ENCODE results near the gene AKNA. TPM values are rescaled to one million over a fixed set of nuclear protein-coding genes. Genes with fewer than 3 reads are reported as not detected.

Gene AKNA
- total and polyA plus RNA-seq, 7 experiments from 2014 or later, result 20.5 to 403 (median 347) TPM

DNA sequence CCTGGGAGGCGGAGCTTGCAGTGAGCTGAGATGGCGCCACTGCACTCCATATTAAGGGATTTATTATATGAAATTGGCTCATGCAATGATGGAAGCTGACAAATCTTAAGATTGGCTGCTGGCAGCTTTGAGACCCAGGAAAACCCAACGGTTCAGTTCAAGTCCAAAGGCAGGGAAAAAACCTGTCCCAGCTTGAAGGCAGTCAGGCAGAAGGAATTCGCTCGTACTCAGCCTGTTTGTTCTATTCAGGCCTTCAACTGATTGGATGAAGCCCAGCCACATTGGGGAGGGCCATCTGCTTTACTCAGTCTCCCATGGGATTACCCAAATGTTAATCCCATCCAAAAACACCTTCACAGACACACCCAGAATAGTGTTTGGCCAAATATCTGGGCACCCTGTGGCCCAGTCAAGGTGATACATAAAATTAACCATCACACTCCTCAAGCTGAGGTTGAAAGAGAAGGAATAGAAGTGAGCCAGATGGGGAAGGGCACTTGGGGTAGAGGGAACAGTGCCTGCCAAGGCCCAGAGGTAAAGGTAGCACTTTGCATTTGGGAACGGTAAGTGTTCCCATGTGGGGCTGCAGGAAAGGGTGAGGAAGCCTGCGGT is 73.4 kb downstream of the AKNA start:
- no peaks in the 10 kb centered on the region for H3K36me3 ChIP-seq (ENCODE audit: control insufficient read depth in 2 of 3, insufficient read depth in 3 of 3, low read length in 3 of 3)
- Mint-ChIP-seq H3K27ac (no peak overlapping the region), H3K27me3 (peaks cover 0 to 4% (median 3%) of the 10 kb centered on the region in 5 donors), H3K4me3 (no peak overlapping the region), H3K9me3 (no peaks in the 10 kb centered on the region), H3K36me3 (no peaks in the 10 kb centered on the region), H3K4me1 (peaks cover 0 to 7% (median 0%) of the 10 kb centered on the region in 7 donors)
- no peak overlapping the region for H3K4me3 ChIP-seq (ENCODE audit: low read length)
- intact Hi-C loops (cut with micrococcal nuclease), result no loop called here
- ATAC-seq (no peak), DNase-seq (peak in 1 of 9 donors; percentile 10)
- H3K27ac ChIP-seq (ENCODE audit: low read depth, low read length), result no peak overlapping the region
- CTCF ChIA-PET, result interaction anchor here (0.9 kb wide), 1 partner anchor 9 kb away, joined by 4 read pairs; no protein-coding TSS in a partner anchor
- H3K9me3 ChIP-seq (ENCODE audit: control insufficient read depth in 2 of 3, low read length in 3 of 3), result no peaks in the 10 kb centered on the region
- POLR2A ChIA-PET, result no interaction called here
- no peaks in the 10 kb centered on the region for H3K4me1 ChIP-seq (ENCODE audit: control insufficient read depth in 2 of 2, insufficient read depth in 2 of 2, low read length in 2 of 2)
- no peaks in the 10 kb centered on the region for H3K27me3 ChIP-seq (ENCODE audit: control insufficient read depth in 2 of 2, insufficient read depth in 2 of 2, low read length in 2 of 2)

DNA sequence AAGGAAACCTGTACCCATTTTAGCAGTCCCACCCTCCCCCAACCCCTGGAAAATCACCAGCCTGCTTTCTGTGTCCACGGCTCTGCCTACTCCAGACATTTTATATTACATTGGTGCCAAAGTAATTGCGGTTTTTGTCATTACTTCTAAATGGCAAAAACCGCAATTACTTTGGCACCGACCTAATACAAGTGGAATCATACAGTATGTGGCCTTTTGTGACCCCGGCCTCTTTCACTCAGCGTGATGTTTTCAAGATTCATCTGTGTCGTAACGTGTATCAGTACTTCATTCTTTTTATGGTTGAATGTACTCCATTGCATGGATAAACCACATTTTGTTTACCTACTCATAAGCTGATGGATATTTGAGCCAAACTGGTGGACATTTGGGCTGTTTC is 74.6 kb downstream of the AKNA start:
- ChIA-PET CTCF (interaction anchor here (0.9 kb wide), 1 partner anchor 8 kb away, joined by 4 read pairs; no protein-coding TSS in a partner anchor), POLR2A (no interaction called here)
- H3K36me3 ChIP-seq (ENCODE audit: control insufficient read depth in 2 of 3, insufficient read depth in 3 of 3, low read length in 3 of 3), result no peaks in the 10 kb centered on the region
- DNase-seq (no peak), ATAC-seq (no peak)
- H3K27ac ChIP-seq (ENCODE audit: low read depth, low read length), result no peak overlapping the region
- H3K4me1 ChIP-seq (ENCODE audit: control insufficient read depth in 2 of 2, insufficient read depth in 2 of 2, low read length in 2 of 2), result no peaks in the 10 kb centered on the region
- intact Hi-C loops (cut with micrococcal nuclease), result no loop called here
- H3K9me3 ChIP-seq (ENCODE audit: control insufficient read depth in 2 of 3, low read length in 3 of 3), result no peaks in the 10 kb centered on the region
- Mint-ChIP-seq H3K27ac (no peak overlapping the region), H3K4me3 (no peak overlapping the region), H3K27me3 (no peaks in the 10 kb centered on the region), H3K9me3 (no peaks in the 10 kb centered on the region), H3K36me3 (no peaks in the 10 kb centered on the region), H3K4me1 (peaks cover 0 to 7% (median 0%) of the 10 kb centered on the region in 7 donors)
- H3K4me3 ChIP-seq (ENCODE audit: low read length), result no peak overlapping the region
- no peaks in the 10 kb centered on the region for H3K27me3 ChIP-seq (ENCODE audit: control insufficient read depth in 2 of 2, insufficient read depth in 2 of 2, low read length in 2 of 2)

DNA sequence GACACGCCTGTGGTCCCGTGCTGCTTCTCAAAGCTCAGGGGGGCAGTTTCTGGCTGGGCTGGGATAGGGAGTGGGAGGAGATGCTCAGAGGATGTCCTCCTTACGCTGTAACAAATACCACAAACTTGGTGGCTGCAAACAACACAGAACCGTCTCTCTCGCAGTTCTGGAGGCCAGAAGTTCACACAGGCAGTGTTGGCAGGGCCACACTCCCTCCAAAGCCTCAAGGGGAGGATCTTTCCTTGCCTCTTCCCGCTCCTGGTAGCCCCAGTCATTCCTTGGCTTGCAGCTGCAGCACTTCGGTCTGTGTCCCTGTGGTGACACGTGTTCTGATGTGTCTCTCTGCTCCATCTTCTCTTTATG is 75.3 kb downstream of the AKNA start:
- Mint-ChIP-seq H3K4me3 (no peak overlapping the region), H3K27me3 (no peaks in the 10 kb centered on the region), H3K4me1 (peaks cover 0 to 3% (median 0%) of the 10 kb centered on the region in 7 donors), H3K9me3 (no peaks in the 10 kb centered on the region), H3K27ac (no peak overlapping the region), H3K36me3 (no peaks in the 10 kb centered on the region)
- no peak overlapping the region for H3K27ac ChIP-seq (ENCODE audit: low read depth, low read length)
- H3K27me3 ChIP-seq (ENCODE audit: control insufficient read depth in 2 of 2, insufficient read depth in 2 of 2, low read length in 2 of 2), result no peaks in the 10 kb centered on the region
- ATAC-seq, result no peak
- H3K9me3 ChIP-seq (ENCODE audit: control insufficient read depth in 2 of 3, low read length in 3 of 3), result no peaks in the 10 kb centered on the region
- DNase-seq, result peak in 1 of 9 donors; percentile 8
- H3K4me3 ChIP-seq (ENCODE audit: low read length), result no peak overlapping the region
- H3K4me1 ChIP-seq (ENCODE audit: control insufficient read depth in 2 of 2, insufficient read depth in 2 of 2, low read length in 2 of 2), result no peaks in the 10 kb centered on the region
- intact Hi-C loops (cut with micrococcal nuclease), result no loop called here
- no peaks in the 10 kb centered on the region for H3K36me3 ChIP-seq (ENCODE audit: control insufficient read depth in 2 of 3, insufficient read depth in 3 of 3, low read length in 3 of 3)
- POLR2A ChIA-PET, result no interaction called here
- CTCF ChIA-PET, result no interaction called here

DNA sequence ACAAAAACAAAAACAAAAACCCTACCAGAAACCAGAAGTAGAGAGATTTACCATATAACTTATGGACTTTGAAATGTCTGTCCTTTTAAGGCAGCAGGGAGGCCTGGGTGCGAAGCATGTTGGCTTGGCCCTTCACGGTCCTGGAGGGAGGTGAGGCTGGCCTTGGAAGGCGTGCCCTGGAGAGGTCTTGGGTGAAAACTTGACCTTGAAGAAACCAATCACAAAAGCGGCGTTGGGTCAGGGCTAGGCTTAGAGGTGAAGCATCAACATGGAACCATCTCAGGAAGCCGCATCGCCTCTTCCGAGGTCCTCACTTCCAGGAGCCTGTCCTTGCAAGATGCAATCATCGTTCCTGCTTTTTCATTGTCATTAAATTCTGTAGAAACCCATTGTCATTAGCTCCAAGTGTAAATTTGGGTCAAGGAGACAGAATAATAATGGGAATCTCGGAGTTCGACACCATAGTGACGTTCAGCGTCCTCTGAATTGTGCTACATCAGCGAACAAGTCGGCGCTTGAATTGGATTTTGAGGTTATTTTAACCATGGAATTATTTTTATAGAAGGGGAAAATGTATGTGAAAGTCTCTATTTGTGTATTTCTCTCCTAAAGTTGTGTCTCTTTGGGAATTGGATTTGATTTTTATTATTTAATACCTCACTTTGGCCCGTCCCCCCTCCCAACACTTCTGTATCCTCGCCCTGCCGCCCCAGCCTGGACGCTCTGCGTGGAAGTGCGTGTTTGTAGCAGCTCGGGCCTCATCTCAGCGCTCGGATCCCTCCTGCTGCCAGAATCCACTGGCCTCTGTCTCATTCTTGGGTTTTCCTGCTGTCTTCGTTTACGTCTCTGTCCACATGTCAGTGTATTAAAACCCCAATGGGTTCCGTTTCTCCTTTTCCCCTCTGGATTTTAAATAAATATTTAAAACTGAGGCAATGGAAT is 75.9 kb downstream of the AKNA start:
- Histone ChIP-seq H3K36me3 (ENCODE audit: control insufficient read depth in 2 of 3, insufficient read depth in 3 of 3, low read length in 3 of 3) (no peaks in the 10 kb centered on the region), H3K9me3 (ENCODE audit: control insufficient read depth in 2 of 3, low read length in 3 of 3) (no peaks in the 10 kb centered on the region), H3K4me3 (ENCODE audit: low read length) (no peak overlapping the region), H3K27ac (ENCODE audit: low read depth, low read length) (no peak overlapping the region), H3K27me3 (ENCODE audit: control insufficient read depth in 2 of 2, insufficient read depth in 2 of 2, low read length in 2 of 2) (no peaks in the 10 kb centered on the region), H3K4me1 (ENCODE audit: control insufficient read depth in 2 of 2, insufficient read depth in 2 of 2, low read length in 2 of 2) (no peaks in the 10 kb centered on the region)
- Mint-ChIP-seq H3K9me3 (no peaks in the 10 kb centered on the region), H3K4me1 (peaks cover 0 to 3% (median 0%) of the 10 kb centered on the region in 7 donors), H3K27me3 (no peaks in the 10 kb centered on the region), H3K27ac (no peak overlapping the region), H3K4me3 (no peak overlapping the region), H3K36me3 (no peaks in the 10 kb centered on the region)
- DNase-seq (peak in 1 of 9 donors; percentile 4), ATAC-seq (no peak)
- CTCF ChIA-PET, result no interaction called here
- POLR2A ChIA-PET, result no interaction called here
- intact Hi-C loops (cut with micrococcal nuclease), result no loop called here

DNA sequence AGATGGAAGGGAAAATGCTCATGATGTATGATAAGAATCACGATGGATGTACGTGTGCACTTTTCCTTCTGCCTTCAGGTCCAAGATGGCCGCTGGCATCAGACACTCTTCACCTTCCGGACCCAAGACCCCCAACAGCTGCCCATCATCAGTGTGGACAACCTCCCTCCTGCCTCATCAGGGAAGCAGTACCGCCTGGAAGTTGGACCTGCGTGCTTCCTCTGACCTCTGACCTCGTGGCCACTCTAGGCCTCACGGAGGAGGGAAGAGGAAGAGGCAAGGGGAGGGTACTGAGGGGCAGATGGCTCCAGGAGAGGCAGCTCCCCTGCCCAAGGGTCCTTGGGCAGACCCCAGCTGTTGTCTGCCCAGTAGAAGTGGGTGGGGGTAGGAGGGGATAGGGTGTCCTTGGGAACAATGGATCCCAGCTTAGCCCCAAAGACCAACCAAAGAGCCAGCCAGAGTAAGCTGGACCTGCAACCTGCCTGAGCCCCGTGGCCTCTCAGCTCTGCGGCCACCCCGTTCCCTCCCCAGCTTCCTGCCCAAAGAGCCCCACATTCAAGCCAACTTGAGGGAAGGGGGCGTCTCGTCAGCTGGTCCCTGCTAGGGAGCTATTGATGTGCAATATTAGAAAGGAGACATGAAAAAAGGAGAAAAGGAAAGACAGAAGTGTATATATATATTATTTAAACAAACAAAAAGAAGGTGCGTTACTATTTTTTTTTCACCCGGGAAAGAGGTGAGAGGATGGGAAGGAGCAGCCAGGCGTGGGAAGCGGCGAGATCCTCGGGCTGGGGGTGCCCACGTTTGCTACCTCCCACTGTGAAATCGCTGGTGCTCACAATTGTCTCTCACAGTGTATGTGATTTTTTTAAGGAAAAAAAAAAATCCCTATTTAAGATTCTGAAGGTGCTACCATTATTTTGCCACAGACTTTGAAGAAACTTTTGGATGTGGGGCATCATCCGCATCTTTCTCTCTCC is 77.0 kb downstream of the AKNA start:
- ChIA-PET POLR2A (interaction anchor here (0.5 kb wide), 1 partner anchor 9 kb away, joined by 3 read pairs; no protein-coding TSS in a partner anchor), CTCF (no interaction called here)
- ATAC-seq (no peak), DNase-seq (peak in 1 of 9 donors; percentile 16)
- H3K36me3 ChIP-seq (ENCODE audit: control insufficient read depth in 2 of 3, insufficient read depth in 3 of 3, low read length in 3 of 3), result no peaks in the 10 kb centered on the region
- H3K27ac Mint-ChIP-seq, result peak overlapping the region in 1 of 9 donors; percentile 10
- H3K4me1 Mint-ChIP-seq, result peaks cover 0 to 5% (median under 1%) of the 10 kb centered on the region in 7 donors
- no peak overlapping the region for H3K4me3 ChIP-seq (ENCODE audit: low read length)
- H3K9me3 Mint-ChIP-seq, result no peaks in the 10 kb centered on the region
- no peaks in the 10 kb centered on the region for H3K27me3 ChIP-seq (ENCODE audit: control insufficient read depth in 2 of 2, insufficient read depth in 2 of 2, low read length in 2 of 2)
- no peaks in the 10 kb centered on the region for H3K27me3 Mint-ChIP-seq
- H3K4me3 Mint-ChIP-seq, result no peak overlapping the region
- intact Hi-C loops (cut with micrococcal nuclease), result no loop called here
- H3K36me3 Mint-ChIP-seq, result no peaks in the 10 kb centered on the region
- no peak overlapping the region for H3K27ac ChIP-seq (ENCODE audit: low read depth, low read length)
- no peaks in the 10 kb centered on the region for H3K4me1 ChIP-seq (ENCODE audit: control insufficient read depth in 2 of 2, insufficient read depth in 2 of 2, low read length in 2 of 2)
- H3K9me3 ChIP-seq (ENCODE audit: control insufficient read depth in 2 of 3, low read length in 3 of 3), result no peaks in the 10 kb centered on the region

DNA sequence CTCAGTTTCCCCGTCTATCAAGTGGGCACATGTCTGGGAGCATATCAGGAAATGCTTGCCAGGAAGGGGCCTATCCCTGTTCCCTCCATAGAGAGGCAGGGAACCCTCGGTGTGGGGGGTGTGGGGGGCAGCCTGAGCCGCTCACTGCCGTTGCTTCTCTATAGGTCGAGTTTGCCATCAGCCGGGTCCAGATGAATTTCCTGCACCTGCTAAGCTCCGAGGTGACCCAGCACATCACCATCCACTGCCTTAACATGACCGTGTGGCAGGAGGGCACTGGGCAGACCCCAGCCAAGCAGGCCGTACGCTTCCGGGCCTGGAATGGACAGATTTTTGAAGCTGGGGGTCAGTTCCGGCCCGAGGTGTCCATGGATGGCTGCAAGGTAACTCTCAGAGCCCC is 78.7 kb downstream of the AKNA start:
- ATAC-seq (no peak), DNase-seq (no peak)
- H3K27me3 Mint-ChIP-seq, result no peaks in the 10 kb centered on the region
- H3K27ac ChIP-seq (ENCODE audit: low read depth, low read length), result no peak overlapping the region
- peaks cover 0 to 15% (median 4%) of the 10 kb centered on the region in 7 donors for H3K4me1 Mint-ChIP-seq
- H3K36me3 Mint-ChIP-seq, result no peaks in the 10 kb centered on the region
- H3K4me3 Mint-ChIP-seq, result no peak overlapping the region
- no peaks in the 10 kb centered on the region for H3K36me3 ChIP-seq (ENCODE audit: control insufficient read depth in 2 of 3, insufficient read depth in 3 of 3, low read length in 3 of 3)
- H3K27me3 ChIP-seq (ENCODE audit: control insufficient read depth in 2 of 2, insufficient read depth in 2 of 2, low read length in 2 of 2), result no peaks in the 10 kb centered on the region
- no peaks in the 10 kb centered on the region for H3K9me3 Mint-ChIP-seq
- intact Hi-C loops (cut with micrococcal nuclease), result no loop called here
- no peak overlapping the region for H3K4me3 ChIP-seq (ENCODE audit: low read length)
- H3K9me3 ChIP-seq (ENCODE audit: control insufficient read depth in 2 of 3, low read length in 3 of 3), result no peaks in the 10 kb centered on the region
- CTCF ChIA-PET, result no interaction called here
- POLR2A ChIA-PET, result no interaction called here
- H3K27ac Mint-ChIP-seq, result no peak overlapping the region
- H3K4me1 ChIP-seq (ENCODE audit: control insufficient read depth in 2 of 2, insufficient read depth in 2 of 2, low read length in 2 of 2), result no peaks in the 10 kb centered on the region

Measured in naive thymus-derived CD4-positive, alpha-beta T cell (primary cell).